Right lung (tissue), 5 donors: ENCODE measurements around the gene RAB6B. TPM values are rescaled to one million over a fixed set of nuclear protein-coding genes. Genes with fewer than 3 reads are reported as not detected.
A peak's percentile ranks its signal among the peaks of the same experiment; 100 is the strongest.

Experiments used
- DNase-seq, 2 donors: peaks; one replicate each; pipeline ENCODE4 v3.0.0-alpha.2; 2013
- polyA plus RNA-seq, 5 donors: library from polyadenylated mRNA; unstranded; fragments of 120-200 nt; gene quantifications; one replicate each; pipeline versions ENCODE4 v1.2.1 to v1.2.3, GENCODE V29; 2013; ENCODE audit warnings: inconsistent platforms in 1 of 5, low replicate concordance in 1 of 5; ENCODE audit not compliant: insufficient read length in 5 of 5, insufficient read depth in 1 of 5

Gene RAB6B
- polyA plus RNA-seq, 5 donors = 6.2 to 7.7 (median 7.1) TPM

DNA sequence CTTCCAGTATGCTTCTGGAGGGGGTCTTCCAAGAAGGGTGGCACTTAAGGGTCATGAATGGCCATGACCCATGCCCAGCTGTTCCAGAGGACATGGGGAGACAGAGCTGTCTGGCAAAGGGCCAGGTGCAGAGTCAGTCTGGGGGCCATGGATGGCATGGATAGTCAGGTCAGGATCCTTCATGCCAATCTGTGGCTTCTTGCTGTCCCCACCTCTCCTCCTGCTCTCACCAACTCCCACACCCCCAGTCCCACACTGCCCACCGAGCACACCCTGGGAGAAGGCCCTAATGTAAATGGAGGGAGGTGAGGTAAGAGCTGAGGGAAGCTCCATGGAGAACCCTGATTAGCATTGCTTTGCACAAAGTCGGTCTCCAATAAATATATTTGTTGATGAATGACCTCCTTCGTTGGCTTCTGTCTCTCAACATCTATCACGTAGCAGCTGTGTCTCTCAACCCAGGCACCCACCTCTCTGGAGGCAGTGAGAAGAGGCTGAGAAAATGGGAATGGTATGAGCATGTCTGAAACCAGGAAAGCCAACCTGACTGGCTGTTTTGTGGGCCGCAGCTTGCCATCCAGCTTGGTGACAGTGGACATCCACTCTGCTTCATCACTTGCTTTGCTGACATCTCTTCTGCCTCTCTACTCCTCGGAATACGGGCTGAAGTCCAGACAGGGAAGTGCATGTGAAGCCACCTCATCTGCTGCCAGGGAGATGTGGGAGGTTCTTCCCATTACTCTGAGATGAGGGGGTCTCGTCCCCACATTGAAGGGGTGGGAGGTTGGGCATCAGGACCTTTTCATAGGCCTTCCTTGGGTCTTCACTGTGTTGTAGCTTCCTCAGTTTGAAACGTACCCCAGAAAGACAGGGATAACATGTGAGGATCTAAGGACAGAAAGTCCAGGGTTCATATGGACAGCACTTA is 37.7 kb upstream of the RAB6B start:
- no peak for DNase-seq

DNA sequence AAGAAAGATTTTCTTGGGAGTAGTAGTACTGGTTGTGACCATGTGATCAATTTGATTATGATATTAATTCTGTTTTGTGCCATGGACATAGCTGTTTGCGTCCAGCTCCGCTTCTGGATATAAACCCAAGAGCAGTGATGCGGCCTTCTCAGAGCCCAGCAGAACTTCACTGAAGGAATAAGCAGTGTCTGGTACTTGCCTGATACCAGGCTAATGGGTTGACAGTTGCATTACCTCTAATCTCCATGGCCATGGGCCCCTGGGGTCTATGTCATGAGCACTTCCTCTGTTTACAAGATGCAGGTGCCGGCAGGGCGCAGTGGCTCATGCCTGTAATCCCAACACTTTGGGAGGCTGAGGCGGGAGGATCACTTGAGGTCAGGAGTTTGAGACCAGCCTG is 36.3 kb upstream of the RAB6B start:
- DNase-seq = no peak

GRCh38 chr3:133931084-133931483 is 35.4 kb upstream of the RAB6B start:
- no peak for DNase-seq

- peak in 1 of 2 donors; percentile 61 for DNase-seq
Observed at GRCh38 chr3:133930341-133930933, 34.8 kb upstream of the RAB6B start.

DNA sequence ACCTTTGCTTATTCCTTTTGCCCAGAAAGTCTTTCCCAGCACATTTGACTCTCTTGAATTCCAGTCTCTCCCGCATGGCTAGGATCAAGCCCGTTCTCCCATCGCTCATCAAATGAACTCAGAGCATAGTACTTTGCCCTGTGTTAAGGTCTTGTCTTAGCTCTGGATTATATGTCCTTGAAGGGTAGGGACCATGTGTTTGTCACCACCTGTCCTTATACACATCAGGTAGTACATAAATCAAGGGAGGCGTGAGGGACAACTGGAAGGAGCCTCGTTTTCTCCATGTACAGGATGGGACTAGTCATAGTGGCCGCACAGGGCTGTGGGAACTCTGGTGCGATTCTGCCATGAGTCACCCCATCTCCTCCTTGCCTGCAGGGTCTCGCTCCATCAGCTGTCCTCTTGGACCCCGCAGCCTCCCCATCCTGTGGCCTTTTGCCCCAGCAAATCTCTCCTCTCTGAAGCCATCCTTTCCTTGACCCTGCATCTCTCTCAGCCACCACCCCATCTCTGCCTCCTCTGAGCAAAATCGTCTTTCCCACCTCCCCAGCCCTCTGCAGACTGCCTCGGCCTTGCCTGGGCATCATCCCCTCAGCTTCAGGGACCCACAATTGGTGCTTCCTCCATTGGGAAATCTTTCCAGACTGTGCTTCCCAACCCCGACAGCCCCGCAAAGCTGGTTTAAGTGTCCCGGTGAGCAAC is 33.4 kb upstream of the RAB6B start:
- no peak for DNase-seq

- no peak for DNase-seq
Observed at GRCh38 chr3:133928136-133928893, 32.6 kb upstream of the RAB6B start.

DNA sequence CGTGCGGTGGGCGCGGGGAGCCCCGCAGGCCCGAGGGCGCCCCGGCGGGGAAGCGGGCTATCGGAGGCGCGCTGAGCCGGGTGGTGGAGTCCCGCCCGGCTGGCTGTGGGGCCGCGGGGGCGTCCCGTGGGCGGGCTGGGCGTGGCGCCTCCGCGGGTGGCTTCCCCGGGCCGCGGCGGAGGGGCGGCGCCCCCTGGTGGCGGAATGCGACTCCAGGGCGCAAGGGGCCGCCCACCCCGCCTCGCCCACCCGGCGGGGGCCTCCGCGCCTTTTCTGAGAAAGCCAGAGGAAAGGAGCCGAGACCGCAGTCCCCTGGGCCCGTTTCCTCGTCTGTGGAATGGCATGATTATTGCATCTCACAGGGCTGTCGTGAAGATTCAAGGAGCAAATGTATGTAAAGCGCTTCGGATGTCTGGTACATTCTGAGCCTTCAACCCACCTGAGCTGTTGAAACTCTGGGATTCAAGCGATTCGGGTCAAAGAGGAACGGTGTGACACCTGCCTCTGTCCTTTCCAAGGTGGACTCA is 31.9 kb upstream of the RAB6B start:
- peak; percentile 53 to 55 for DNase-seq

DNA sequence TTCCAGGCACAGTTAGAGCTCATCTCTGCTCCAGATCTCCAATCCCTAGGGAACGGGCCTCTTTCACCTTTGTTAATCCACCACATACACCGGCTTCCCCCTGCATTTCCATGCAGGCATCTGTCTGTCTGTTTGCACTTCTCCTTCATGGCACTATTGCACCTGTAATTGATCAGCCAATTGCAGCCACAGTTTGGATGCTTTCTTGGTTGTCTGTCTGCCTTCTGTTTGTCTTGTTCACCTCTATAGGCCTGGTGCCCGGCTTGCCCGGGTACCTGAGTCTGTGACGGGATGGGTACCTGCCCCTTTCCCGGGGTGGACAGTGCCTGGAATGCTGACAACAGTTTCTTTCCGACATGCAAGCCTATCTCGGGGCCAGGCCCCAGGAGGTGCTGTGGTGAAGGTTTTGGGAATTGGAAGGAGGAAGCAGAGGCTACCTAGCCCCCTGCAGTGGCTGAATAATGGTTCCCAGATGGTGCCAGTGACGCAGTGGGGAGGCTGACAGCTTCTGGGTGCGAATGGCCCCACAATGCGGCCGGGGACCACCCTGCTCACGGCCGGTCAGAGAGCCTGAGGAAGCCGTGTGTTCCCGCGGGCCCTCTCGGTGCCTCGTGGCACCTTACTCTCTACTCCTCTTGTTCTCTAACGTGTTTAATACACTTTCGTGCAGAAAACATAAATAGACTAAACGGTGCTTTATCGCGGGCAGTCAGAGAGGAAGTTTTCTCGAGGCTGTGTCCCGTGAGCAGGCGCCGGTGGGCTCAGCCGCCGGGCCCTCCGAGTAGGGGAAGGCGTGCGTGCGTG is 31.3 kb upstream of the RAB6B start:
- no peak for DNase-seq

GRCh38 chr3:133925960-133926735 is 30.5 kb upstream of the RAB6B start:
- DNase-seq = no peak

DNA sequence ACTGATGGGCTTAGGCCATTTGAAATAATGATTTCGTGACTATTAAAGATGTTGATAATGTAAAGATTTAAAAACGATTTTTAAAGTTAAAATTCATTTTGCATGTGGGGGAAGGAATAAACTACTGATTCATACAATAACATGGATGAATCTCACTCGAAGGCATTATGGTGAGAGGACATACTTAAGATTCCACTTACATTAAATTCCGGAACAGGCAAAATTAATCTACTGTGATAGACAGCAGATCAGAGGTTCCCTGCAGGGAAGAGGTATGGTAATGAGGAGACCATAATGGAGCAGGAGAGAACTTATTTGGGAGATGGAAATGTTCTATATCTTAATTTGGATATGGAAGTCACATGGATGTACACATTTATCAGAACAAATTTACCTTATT is 28.4 kb upstream of the RAB6B start:
- DNase-seq = no peak

DNA sequence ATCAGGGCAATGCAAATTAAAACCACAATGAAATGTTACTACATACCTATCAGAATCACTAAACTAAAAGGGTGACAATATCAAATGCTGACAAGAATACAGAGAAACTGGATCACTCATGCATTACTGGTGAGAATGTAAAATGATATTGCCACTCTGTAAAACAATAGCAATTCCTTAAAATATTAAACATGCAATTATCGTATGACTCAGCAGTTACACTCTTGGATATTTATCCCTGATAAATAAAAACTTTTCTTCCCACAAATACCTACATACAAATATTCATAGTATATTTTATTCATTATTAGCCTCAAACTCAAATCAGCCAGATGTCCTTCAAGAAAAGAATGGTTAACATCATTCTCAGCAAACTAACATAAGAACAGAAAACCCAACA is 25.9 kb upstream of the RAB6B start:
- DNase-seq = no peak

DNA sequence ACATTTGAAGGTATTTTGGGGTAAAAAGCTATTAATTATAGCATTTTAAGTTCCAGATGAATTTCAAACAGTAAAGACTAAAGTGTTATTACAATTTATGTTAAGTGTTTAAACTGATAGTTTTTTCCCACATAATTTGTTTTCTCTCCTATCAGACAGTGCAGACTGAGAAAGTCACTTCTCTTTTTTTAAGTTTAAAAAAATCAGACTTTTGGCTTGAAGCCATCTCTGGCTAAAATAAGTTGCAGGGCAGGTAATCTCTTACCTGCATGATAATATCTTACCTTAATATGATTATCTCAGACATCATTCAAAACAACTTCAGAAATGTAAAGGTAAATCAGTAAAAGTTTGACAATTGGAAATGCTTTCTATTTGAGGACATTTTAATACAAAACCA is 21.5 kb upstream of the RAB6B start:
- DNase-seq = no peak

DNA sequence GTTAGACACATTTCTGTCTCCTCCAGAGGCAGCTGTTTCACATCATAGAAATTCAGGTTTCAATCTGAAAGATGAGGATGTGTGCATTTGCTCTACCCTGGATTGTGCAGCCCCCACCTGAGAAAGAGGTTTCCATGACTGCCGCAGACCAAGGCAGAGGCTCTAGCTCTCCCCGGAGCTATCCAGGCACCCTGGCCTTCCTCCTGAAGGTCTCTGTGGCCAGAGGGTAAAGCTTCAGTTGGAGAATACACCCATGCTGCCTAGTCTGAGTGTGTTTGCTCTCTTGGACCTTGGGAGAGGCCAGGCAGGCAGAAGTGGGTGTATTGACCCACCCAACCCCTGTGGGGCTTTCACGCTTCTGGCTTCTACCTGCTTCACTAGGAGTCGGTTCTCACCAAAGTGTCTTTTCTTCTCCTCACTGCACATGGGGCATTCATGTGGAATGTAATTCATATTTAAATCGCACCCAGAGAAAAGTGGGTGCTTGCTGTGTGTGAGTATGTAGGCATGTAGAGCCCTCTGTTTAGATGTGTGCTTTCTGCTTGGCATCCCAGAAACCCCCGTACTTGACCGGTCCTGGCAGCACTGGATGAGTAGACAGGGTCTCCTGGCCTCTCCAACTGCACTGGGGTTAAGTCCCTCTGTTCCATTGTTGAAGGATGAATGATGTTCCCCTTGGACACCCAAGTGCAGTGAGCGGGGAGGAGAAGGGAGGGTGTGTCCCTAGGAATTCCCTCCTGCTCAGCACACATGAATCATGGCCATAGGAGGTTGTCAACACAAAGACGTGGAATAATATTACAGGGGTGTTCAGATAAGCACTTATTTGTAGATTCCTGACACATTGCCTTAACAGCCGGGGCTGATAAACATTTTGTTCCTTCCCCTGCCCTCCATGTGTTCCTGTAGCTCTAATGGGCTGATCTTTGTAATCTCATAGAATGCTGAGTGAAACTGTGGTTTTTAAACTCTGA is 20.3 kb upstream of the RAB6B start:
- DNase-seq = no peak

GRCh38 chr3:133914839-133915600 is 19.3 kb upstream of the RAB6B start:
- no peak for DNase-seq

GRCh38 chr3:133910422-133910821 is 14.7 kb upstream of the RAB6B start:
- DNase-seq = no peak

DNA sequence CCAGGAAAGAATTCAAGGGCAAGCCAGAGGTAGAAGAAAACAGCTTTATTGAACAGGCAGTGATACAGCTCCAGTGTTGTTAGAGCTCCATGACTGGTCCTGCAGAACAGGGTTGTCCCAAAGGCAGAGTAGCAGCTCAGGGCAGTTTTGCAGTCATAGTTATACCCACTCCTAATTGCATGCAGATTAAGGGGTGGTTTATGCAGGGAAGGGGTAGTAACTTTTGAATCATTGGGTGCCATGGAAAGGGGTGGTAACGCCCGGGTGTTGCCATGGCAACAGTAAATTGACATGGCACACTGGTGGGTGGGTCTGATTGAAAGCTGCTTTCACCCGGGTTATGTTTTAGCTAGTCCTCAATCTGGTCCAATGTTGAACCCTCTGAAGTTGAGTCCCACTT is 9.7 kb upstream of the RAB6B start:
- DNase-seq = no peak

- no peak for DNase-seq
Observed at GRCh38 chr3:133901847-133902246, 6.2 kb upstream of the RAB6B start.

DNA sequence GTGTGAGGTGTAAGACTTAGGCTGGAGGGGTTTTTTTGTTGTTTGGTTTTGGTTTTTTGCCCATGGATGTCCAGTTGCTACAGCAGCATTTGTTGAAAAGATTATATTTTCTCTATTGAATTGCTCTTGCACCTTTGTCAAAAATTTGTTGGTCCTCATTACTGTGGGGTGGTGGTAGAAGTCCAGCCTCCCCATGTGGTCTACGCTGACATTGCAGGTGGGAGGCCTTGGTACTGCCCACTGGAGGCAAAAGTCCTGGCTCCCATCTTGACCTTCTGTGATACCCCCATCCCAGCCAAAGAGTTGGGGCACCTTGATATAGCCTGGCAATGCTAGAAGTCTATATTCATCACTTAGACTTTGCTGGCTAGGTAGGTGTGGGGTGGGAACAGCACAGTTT is 5.4 kb upstream of the RAB6B start:
- DNase-seq = no peak
